ENCODE measurements around the gene MYT1.

DNA sequence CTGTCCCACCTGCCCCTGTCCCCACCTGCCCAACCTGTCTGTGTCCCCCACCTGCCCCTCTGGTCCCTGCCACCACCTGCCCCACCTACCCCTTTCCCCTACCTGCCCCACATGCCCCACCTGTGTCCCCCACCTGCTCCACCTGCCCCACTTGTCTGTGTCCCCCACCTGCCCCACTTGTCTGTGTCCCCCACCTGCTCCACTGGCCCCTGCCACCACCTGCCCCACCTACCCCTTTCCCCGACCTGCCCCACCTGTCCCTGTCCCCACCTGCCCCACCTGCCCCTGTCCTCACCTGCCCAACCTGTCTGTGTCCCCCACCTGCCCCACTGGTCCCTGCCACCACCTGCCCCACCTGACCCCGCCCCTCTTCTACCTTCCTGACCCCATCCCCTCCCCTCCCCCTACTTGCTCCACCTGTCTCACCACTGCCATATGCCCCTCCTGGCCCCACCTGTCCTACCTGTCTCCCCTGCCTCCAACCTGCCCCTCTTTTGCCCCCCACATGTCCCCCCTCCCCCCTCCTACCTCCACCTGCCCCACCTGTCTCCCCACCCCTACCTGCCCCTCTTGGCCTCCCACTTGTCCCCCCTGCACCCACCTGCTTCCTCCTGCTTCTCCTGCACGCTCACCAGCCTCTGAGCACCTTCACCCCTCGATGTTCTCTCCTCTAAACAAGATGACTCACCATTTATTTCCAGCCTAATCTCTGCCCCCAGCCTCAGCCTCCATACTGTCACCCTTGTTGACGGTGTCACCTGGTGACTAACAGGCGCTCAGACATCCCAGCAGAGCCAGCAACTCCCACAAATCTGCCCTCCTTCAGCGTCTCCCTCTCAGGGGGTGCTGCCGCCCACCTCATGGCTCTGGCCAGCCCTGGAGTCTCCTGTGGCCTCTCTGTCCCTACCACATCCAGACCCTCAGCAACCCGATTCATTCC, 5.6 kb upstream of the MYT1 start:
- TF ChIP-seq, protein P1, sequence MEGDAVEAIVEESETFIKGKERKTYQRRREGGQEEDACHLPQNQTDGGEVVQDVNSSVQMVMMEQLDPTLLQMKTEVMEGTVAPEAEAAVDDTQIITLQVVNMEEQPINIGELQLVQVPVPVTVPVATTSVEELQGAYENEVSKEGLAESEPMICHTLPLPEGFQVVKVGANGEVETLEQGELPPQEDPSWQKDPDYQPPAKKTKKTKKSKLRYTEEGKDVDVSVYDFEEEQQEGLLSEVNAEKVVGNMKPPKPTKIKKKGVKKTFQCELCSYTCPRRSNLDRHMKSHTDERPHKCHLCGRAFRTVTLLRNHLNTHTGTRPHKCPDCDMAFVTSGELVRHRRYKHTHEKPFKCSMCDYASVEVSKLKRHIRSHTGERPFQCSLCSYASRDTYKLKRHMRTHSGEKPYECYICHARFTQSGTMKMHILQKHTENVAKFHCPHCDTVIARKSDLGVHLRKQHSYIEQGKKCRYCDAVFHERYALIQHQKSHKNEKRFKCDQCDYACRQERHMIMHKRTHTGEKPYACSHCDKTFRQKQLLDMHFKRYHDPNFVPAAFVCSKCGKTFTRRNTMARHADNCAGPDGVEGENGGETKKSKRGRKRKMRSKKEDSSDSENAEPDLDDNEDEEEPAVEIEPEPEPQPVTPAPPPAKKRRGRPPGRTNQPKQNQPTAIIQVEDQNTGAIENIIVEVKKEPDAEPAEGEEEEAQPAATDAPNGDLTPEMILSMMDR (IDR thresholded peaks at IDR 0.05; ENCODE audit: low read length), result no peak
- TF ChIP-seq EZH2phosphoT487 (IDR thresholded peaks at IDR 0.05; ENCODE audit: low read length) (no peak), EZH2 (optimal IDR thresholded peaks at IDR 0.05; ENCODE audit: low read depth, low read length) (no peak)
